DOHH2 (cell line): ENCODE data around the gene HNRNPA1.

ENCODE experiments used
- H3F3A ChIP-seq: fragments of 200-600 bp; sonication (generic), shearing (Covaris generic); 2 replicates; pipeline ENCODE4 v1.6.0; 2016; ENCODE audit warnings: antibody characterized with exemption, mild to moderate bottlenecking; ENCODE audit not compliant: control insufficient read depth, insufficient read depth
- H3K27ac ChIP-seq: fragments of 200-600 bp; sonication (generic); 2 replicates; pipeline ENCODE4 v1.5.1; 2014; ENCODE audit warnings: low read depth, mild to moderate bottlenecking, low read length, moderate library complexity
- H3K27me3 ChIP-seq: fragments of 200-600 bp; sonication (generic); 2 replicates; pipeline ENCODE4 v1.6.1; 2014; ENCODE audit warnings: mild to moderate bottlenecking, low read length, mixed read lengths; ENCODE audit not compliant: control insufficient read depth
- H3K36me3 ChIP-seq: fragments of 200-600 bp; sonication (generic); 2 replicates; pipeline ENCODE4 v1.6.1; 2014; ENCODE audit warnings: mild to moderate bottlenecking, low read length, moderate library complexity, mixed read lengths; ENCODE audit not compliant: control insufficient read depth
- H3K4me1 ChIP-seq: fragments of 200-600 bp; sonication (generic); 2 replicates; pipeline ENCODE4 v1.6.1; 2014; ENCODE audit warnings: mild to moderate bottlenecking, low read length, mixed read lengths; ENCODE audit not compliant: control insufficient read depth
- H3K4me2 ChIP-seq: fragments of 200-600 bp; sonication (generic); 2 replicates; pipeline ENCODE4 v1.6.0; 2014; ENCODE audit warnings: mild to moderate bottlenecking, low read length, moderate library complexity
- H3K4me3 ChIP-seq: fragments of 200-600 bp; sonication (generic); 2 replicates; pipeline ENCODE4 v1.5.1; 2014; ENCODE audit warnings: mild to moderate bottlenecking, low read length, mixed read lengths
- H3K79me2 ChIP-seq: fragments of 200-600 bp; sonication (generic); 2 replicates; pipeline ENCODE4 v1.6.1; 2014; ENCODE audit warnings: mild to moderate bottlenecking, low read length, mixed read lengths; ENCODE audit not compliant: control insufficient read depth
- H3K9me2 ChIP-seq: fragments of 200-600 bp; sonication (generic); replicated peaks from 2 replicates; pipeline ENCODE4 v1.6.1; 2014; ENCODE audit warnings: mild to moderate bottlenecking, low read length, mixed read lengths; ENCODE audit not compliant: control insufficient read depth
- H3K9me3 ChIP-seq: fragments of 200-600 bp; sonication (generic); 2 replicates; pipeline ENCODE4 v1.6.1; 2014; ENCODE audit warnings: antibody characterized with exemption, low read length, mixed read lengths; ENCODE audit not compliant: control insufficient read depth, insufficient read depth
- H4K20me1 ChIP-seq: fragments of 200-600 bp; sonication (generic); 2 replicates; pipeline ENCODE4 v1.6.0; 2014; ENCODE audit warnings: low read depth, mild to moderate bottlenecking, antibody characterized with exemption, low read length, moderate library complexity; ENCODE audit not compliant: control insufficient read depth, insufficient read depth
- EZH2phosphoT487 ChIP-seq: fragments of 200-600 bp; sonication (generic); IDR thresholded peaks from 2 replicates; pipeline ENCODE4 v1.6.1; 2017; ENCODE audit warnings: borderline replicate concordance, mild to moderate bottlenecking, antibody characterized with exemption, low read length, moderate library complexity, mixed read lengths
- TF ChIP-seq, protein P1 (sequence below): fragments of 200-600 bp; sonication (generic); IDR thresholded peaks from one replicate; pipeline ENCODE4 v1.5.1; 2014; ENCODE audit warnings: antibody characterized with exemption, mild to moderate bottlenecking, low read depth, low read length; ENCODE audit not compliant: poor library complexity, severe bottlenecking

The HNRNPA1 gene

DNA sequence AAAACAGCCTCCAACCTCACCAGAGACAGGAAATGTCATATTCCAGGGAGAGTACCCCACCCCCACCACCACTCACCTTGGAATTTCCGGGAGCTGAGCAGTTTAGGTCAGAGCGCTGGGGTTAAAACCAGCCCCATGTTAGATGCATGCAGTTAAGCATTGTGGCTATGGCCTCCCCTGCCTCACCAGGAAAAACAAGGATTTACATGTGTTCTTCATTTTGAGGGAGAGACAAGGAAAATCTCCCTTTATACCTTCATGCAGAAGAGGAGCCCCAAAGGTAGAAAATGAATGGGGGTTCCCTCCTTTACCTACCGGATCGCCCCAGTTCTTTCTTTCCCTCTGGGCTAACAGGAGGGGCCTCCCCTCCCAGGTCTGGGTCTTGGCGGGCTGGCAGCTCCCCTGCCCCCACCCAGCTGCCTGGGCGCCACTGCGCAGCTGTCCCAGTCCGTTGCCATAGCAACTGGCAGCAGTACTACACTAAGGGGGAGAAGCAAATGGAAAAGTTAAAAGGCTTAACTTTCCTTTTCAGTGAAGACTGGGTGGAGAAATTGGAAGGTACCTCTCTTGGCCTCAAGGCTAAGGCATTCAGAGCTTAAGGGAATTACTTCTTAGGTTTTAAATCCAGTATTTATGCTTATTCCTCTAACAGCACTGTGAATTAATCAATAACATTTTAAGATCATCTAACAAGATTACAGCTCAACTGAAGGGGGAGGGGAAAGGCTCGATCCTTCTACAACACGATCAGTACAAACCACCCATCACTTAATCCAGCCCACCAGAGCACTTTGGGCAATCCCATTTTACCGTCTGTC is 21.1 kb upstream of the HNRNPA1 start:
- Histone ChIP-seq H3K9me2 (no peaks in the 10 kb centered on the region), H3K79me2 (peaks cover 87% of the 10 kb centered on the region), H3K4me2 (peak overlapping the region; percentile 64), H3F3A (peaks cover 14% of the 10 kb centered on the region), H3K36me3 (peaks cover 53% of the 10 kb centered on the region), H3K9me3 (no peaks in the 10 kb centered on the region), H3K4me1 (peaks cover 56% of the 10 kb centered on the region), H3K4me3 (peak overlapping the region; percentile 50), H4K20me1 (peaks cover 2% of the 10 kb centered on the region; the same call in 1 of the 2 replicates), H3K27ac (peak overlapping the region; percentile 39), H3K27me3 (no peaks in the 10 kb centered on the region)
- no peak for TF ChIP-seq EZH2phosphoT487
- TF ChIP-seq, protein P1, sequence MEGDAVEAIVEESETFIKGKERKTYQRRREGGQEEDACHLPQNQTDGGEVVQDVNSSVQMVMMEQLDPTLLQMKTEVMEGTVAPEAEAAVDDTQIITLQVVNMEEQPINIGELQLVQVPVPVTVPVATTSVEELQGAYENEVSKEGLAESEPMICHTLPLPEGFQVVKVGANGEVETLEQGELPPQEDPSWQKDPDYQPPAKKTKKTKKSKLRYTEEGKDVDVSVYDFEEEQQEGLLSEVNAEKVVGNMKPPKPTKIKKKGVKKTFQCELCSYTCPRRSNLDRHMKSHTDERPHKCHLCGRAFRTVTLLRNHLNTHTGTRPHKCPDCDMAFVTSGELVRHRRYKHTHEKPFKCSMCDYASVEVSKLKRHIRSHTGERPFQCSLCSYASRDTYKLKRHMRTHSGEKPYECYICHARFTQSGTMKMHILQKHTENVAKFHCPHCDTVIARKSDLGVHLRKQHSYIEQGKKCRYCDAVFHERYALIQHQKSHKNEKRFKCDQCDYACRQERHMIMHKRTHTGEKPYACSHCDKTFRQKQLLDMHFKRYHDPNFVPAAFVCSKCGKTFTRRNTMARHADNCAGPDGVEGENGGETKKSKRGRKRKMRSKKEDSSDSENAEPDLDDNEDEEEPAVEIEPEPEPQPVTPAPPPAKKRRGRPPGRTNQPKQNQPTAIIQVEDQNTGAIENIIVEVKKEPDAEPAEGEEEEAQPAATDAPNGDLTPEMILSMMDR = no peak

- TF ChIP-seq, protein P1 = no peak
- no peak for TF ChIP-seq EZH2phosphoT487
- peak overlapping the region; percentile 28 for H3K4me2 ChIP-seq
- H3K79me2 ChIP-seq = peaks cover 92% of the 10 kb centered on the region
- H3F3A ChIP-seq = peaks cover 12% of the 10 kb centered on the region
- no peaks in the 10 kb centered on the region for H3K9me3 ChIP-seq
- H3K27ac ChIP-seq = no peak overlapping the region
- no peak overlapping the region for H3K4me3 ChIP-seq
- H4K20me1 ChIP-seq = peaks cover 6% of the 10 kb centered on the region; the same call in 1 of the 2 replicates
- H3K9me2 ChIP-seq = no peaks in the 10 kb centered on the region
- peaks cover 56% of the 10 kb centered on the region for H3K4me1 ChIP-seq
- no peaks in the 10 kb centered on the region for H3K27me3 ChIP-seq
- peaks cover 42% of the 10 kb centered on the region for H3K36me3 ChIP-seq
These were observed 18.6 kb upstream of the HNRNPA1 start for GRCh38 chr12:54261815-54262402.

DNA sequence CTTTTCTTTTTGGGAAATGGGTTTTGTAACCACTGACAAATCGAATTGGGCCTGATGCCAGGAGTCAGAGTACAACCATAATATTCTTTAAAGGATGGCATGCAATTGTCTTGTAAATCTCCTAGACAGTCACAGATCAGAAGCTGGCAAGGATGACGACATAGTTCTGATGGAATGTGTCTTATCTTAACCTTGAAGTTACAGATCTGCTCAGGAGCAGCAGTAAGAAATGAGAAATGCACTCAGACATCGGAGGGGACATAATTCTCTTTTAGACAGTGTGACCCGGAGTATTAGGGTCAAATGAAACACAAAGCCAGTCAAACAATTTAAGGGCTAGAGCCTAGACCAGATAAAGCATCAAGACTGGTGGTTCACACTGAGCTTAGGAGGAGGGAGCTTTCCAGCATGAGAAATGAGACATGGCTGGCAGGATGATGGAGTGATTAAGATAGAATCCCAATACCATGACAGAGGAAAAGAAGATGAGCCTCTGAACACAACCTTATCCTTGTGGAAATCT is 18.1 kb upstream of the HNRNPA1 start:
- no peak overlapping the region for H3K27ac ChIP-seq
- no peaks in the 10 kb centered on the region for H3K9me2 ChIP-seq
- peaks cover 92% of the 10 kb centered on the region for H3K79me2 ChIP-seq
- H3K36me3 ChIP-seq = peaks cover 39% of the 10 kb centered on the region
- H3F3A ChIP-seq = peaks cover 15% of the 10 kb centered on the region
- H3K4me2 ChIP-seq = peak overlapping the region; percentile 28
- no peaks in the 10 kb centered on the region for H3K9me3 ChIP-seq
- H3K4me1 ChIP-seq = peaks cover 56% of the 10 kb centered on the region
- no peaks in the 10 kb centered on the region for H3K27me3 ChIP-seq
- H4K20me1 ChIP-seq = peaks cover 6% of the 10 kb centered on the region; the same call in 1 of the 2 replicates
- TF ChIP-seq EZH2phosphoT487 = no peak
- TF ChIP-seq, protein P1 = no peak
- H3K4me3 ChIP-seq = no peak overlapping the region
